ENCODE data around the gene FAM228A. TPM values are rescaled to one million over a fixed set of nuclear protein-coding genes. Genes with fewer than 3 reads are reported as not detected.
"Not testable (repeated sequence)": the region's sequence is repeated elsewhere in the genome, so short reads cannot be mapped to it uniquely, and the experiment has no call there.

FAM228A gene
- total RNA-seq, 1 donor from 2014 or later: 1.3 TPM

GRCh38 chr2:24191156-24191555, 16.3 kb downstream of the FAM228A start:
- DNase-seq: no peak

DNA sequence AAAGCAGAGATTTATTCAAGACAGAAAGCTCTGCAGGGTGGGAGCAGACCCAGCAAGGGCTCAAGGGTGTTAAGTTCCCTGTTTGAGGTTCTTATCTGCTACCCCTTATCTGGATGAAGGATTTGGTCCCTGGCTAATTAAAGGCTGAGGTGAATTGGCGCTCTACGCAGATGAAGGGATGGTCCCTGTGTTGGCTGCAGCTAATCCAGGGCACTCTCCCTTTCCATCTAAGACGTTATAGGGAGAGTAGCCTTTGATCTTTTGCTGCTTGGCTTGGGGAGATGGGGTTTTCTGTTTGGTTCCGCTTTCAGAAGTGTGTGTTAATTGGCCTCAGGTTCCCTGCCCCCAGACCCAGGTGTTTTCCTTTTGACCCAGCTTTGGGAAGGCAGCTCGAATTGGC, 17.0 kb downstream of the FAM228A start:
- no peak for DNase-seq

GRCh38 chr2:24197213-24197612, 22.4 kb downstream of the FAM228A start:
- DNase-seq: not testable (repeated sequence)

GRCh38 chr2:24199968-24200590, 25.2 kb downstream of the FAM228A start:
- DNase-seq: no peak

DNA sequence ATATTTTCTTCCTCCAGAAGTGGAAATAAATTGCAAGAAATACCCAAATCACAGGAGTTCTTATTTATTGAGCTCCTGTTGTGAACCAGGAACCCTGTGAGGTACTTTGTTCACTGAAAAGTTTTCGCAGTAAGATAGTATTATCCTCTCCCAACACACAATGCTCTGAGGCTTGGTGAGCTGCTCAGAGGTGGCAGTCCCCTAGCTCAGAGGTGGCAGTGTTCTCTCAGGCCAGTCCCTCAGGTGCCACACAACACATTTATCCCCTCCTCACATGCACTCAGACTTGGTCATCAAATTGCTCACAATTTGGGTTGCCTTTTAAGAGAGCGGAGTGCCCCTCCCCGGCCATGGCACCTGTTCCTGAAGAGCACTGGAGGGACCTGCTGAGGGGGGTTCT, 25.9 kb downstream of the FAM228A start:
- DNase-seq: no peak

- no peak for DNase-seq
These were observed 28.4 kb downstream of the FAM228A start for GRCh38 chr2:24203029-24203786.

- no peak for DNase-seq
These were observed 28.9 kb downstream of the FAM228A start for GRCh38 chr2:24203787-24204150.

DNA sequence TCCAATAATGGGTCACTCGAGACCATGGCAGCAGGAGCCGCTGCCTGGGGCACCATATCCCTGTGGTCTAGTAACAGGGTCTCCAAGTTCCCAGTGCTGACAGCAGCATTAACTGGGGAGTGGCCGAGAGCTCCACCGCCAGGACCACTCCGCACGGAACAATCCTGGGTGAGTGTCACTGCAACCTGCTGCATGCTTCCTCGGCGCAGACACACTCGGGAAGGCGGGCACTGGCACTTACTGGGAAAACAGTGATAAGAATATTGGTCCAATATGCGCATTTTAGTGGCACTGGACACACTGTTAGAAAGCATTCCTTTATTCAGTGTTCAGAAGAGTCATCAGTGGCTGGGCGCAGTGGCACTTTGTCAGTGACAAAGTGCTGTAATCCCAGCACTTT, 29.7 kb downstream of the FAM228A start:
- DNase-seq: no peak

GRCh38 chr2:24205131-24205530, 30.3 kb downstream of the FAM228A start:
- no peak for DNase-seq

GRCh38 chr2:24206242-24206641, 31.4 kb downstream of the FAM228A start:
- DNase-seq: no peak

- DNase-seq: no peak
These were observed 31.9 kb downstream of the FAM228A start for GRCh38 chr2:24206714-24207113.

GRCh38 chr2:24207359-24207758, 32.5 kb downstream of the FAM228A start:
- DNase-seq: no peak

DNA sequence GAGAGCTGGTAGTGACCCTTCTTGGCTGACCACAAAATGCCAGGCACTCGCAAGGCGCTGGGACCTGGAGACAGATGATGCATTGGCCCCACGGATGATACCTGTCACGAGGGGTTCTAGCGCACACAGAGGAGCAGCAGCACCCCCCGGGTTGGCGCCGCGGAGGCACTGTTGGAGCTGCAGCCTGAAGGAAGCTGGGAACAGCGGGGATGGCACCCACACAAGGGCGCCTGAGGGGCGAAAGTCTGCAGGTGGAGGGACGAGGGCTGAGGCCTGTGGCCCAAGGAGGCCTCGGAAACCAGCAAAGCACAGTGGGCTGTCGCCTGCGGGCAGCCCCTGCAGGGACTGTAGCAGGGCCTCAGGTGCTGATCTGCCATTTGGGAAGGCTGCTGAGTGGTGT, 33.6 kb downstream of the FAM228A start:
- no peak for DNase-seq

- no peak for DNase-seq
These were observed 34.7 kb downstream of the FAM228A start for GRCh38 chr2:24209389-24210105.

DNA sequence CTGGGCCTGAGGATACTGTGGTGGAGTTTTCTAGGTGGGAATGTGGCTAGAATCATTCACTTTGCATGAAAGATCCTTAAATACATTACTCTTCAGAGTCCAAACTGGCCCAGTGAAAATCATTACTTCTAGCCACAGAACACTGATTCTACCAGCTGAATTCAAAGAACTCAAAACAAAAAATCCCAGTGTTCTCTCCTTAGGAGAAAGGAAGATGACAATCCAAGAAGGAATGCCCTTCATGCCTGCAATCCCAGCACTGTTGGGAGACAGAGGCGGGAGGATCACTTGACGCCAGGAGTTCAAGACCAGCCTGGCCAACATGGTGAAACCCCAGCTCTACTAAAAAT, 35.2 kb downstream of the FAM228A start:
- DNase-seq: no peak

GRCh38 chr2:24210723-24211122, 35.9 kb downstream of the FAM228A start:
- DNase-seq: no peak

- DNase-seq: no peak
These were observed 36.6 kb downstream of the FAM228A start for GRCh38 chr2:24211408-24211807.

- no peak for DNase-seq
These were observed 40.0 kb downstream of the FAM228A start for GRCh38 chr2:24214880-24215279.

GRCh38 chr2:24220554-24221291, 45.9 kb downstream of the FAM228A start:
- DNase-seq: no peak

DNA sequence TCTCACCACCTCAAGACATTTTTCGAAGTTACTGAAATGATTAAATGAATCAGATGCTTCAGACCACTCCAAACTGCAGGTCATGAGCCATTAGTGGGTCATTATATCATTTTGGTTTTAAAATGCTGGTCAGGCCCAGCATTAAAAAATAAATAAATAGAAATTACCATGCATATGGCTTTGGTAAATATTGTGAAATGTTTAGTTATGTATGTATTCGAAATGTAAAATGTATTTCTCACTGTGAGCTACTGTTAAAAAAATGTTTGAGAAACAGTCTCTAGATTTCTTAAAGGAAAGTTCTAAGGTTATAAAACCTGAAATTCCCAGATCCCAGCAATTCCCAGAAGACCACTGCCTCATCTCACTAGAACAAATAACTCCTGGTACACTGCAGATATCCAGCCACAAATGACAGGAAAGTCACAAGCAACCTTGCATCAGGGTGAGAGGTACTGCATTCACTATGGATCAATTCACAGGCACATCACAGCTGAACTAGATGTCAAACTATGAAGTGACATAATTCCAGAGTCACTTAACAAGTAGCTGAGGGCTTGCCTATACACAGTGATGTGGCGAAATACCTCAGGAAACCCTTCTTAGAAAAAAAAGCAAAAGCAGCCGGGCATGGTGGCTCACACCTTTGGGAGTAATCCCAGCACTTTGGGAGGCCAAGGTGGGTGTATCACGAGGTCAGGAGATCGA, 46.6 kb downstream of the FAM228A start:
- DNase-seq: no peak

- DNase-seq: no peak
These were observed 48.1 kb downstream of the FAM228A start for GRCh38 chr2:24222946-24223345.
